Activated CD4-positive, alpha-beta memory T cell treated with anti-CD3 and anti-CD28 coated beads for 36 hours (primary cell): ENCODE results near the gene ABCF1. TPM values are rescaled to one million over a fixed set of nuclear protein-coding genes. Genes with fewer than 3 reads are reported as not detected.
A peak's percentile ranks its signal among the peaks of the same experiment; 100 is the strongest.
"Not testable (repeated sequence)": the region's sequence is repeated elsewhere in the genome, so short reads cannot be mapped to it uniquely, and the experiment has no call there.

ENCODE experiments used
- CTCF ChIA-PET: fragments of 350-600 bp; sonication (Branson Sonifier 250); formaldehyde crosslinking; loops from one replicate; lab custom pipeline; 2021; ENCODE audit warnings: antibody characterized with exemption, inconsistent platforms; lab: Charles Lee
- POLR2A ChIA-PET: fragments of 350-600 bp; sonication (Branson Sonifier 250); formaldehyde crosslinking; loops from one replicate; lab custom pipeline; 2021; ENCODE audit warnings: antibody characterized with exemption; lab: Charles Lee
- DNase-seq: peaks from one replicate; pipeline ENCODE4 v3.0.0-alpha.2; 2020
- H3K27ac Mint-ChIP-seq: one replicate; pipeline ENCODE4 v1.8.0; 2021; ENCODE audit warnings: mixed read lengths
- H3K27me3 Mint-ChIP-seq: one replicate; pipeline ENCODE4 v1.8.0; 2021; ENCODE audit warnings: mixed read lengths
- H3K36me3 Mint-ChIP-seq: one replicate; pipeline ENCODE4 v1.8.0; 2021; ENCODE audit warnings: mixed read lengths
- H3K4me1 Mint-ChIP-seq: one replicate; pipeline ENCODE4 v1.8.0; 2021; ENCODE audit warnings: low read depth, mixed read lengths
- H3K4me3 Mint-ChIP-seq: one replicate; pipeline ENCODE4 v1.8.0; 2021; ENCODE audit warnings: mild to moderate bottlenecking, mixed read lengths
- H3K9me3 Mint-ChIP-seq: one replicate; pipeline ENCODE4 v1.8.0; 2021; ENCODE audit warnings: mixed read lengths
- intact Hi-C: fragments of 100-400 bp; cut with micrococcal nuclease; formaldehyde crosslinking; loops from one replicate; pipeline ENCODE4 v1.15.1; 2023
- total RNA-seq, 2 experiments: library from RNA; stranded (reverse); gene quantifications; one replicate each; pipeline ENCODE4 v1.2.3, GENCODE V29; 2021

Gene ABCF1
- total RNA-seq, 2 experiments from 2014 or later: 87.0 to 87.1 TPM

GRCh38 chr6:30578051-30578450, 6.8 kb downstream of the ABCF1 start:
- Mint-ChIP-seq H3K4me3 (no peak overlapping the region), H3K36me3 (peaks cover 59% of the 10 kb centered on the region), H3K9me3 (no peaks in the 10 kb centered on the region), H3K27me3 (no peaks in the 10 kb centered on the region), H3K4me1 (peaks cover 30% of the 10 kb centered on the region), H3K27ac (no peak overlapping the region)
- no peak for DNase-seq
- ChIA-PET CTCF (interaction anchor here (0.6 to 2.9 kb wide), 9 partner anchors 9 to 244 kb away, joined by 3 to 12 read pairs (median 5); no protein-coding TSS in a partner anchor), POLR2A (interaction anchor here (1.2 kb wide), 2 partner anchors 35 to 37 kb away, joined by 3 read pairs; no protein-coding TSS in a partner anchor)
- intact Hi-C loops: no loop called here

GRCh38 chr6:30583921-30584320, 12.7 kb downstream of the ABCF1 start:
- Mint-ChIP-seq H3K27me3 (no peaks in the 10 kb centered on the region), H3K27ac (no peak overlapping the region), H3K4me3 (no peak overlapping the region), H3K4me1 (no peaks in the 10 kb centered on the region), H3K9me3 (no peaks in the 10 kb centered on the region), H3K36me3 (peaks cover 67% of the 10 kb centered on the region)
- no peak for DNase-seq
- ChIA-PET POLR2A (interaction anchor here (0.6 to 3.3 kb wide), 2 partner anchors 14 to 24 kb away, joined by 5 to 11 read pairs; no protein-coding TSS in a partner anchor), CTCF (interaction anchor here (0.8 to 2.3 kb wide), 4 partner anchors 12 to 42 kb away, joined by 3 to 9 read pairs (median 6); no protein-coding TSS in a partner anchor)
- intact Hi-C loops: no loop called here

- no peak for DNase-seq
- CTCF ChIA-PET: interaction anchor here (1.2 to 1.7 kb wide), 3 partner anchors 9 to 106 kb away, joined by 3 to 8 read pairs (median 6); no protein-coding TSS in a partner anchor
- POLR2A ChIA-PET: no interaction called here
- intact Hi-C loops: no loop called here
- Mint-ChIP-seq H3K4me1 (no peaks in the 10 kb centered on the region), H3K27me3 (no peaks in the 10 kb centered on the region), H3K4me3 (no peak overlapping the region), H3K27ac (no peak overlapping the region), H3K9me3 (no peaks in the 10 kb centered on the region), H3K36me3 (peaks cover 51% of the 10 kb centered on the region)
These were observed 18.6 kb downstream of the ABCF1 start for GRCh38 chr6:30589754-30590358.

GRCh38 chr6:30590509-30590908, 19.3 kb downstream of the ABCF1 start:
- Mint-ChIP-seq H3K27ac (no peak overlapping the region), H3K4me1 (no peaks in the 10 kb centered on the region), H3K4me3 (no peak overlapping the region), H3K36me3 (peaks cover 46% of the 10 kb centered on the region), H3K27me3 (no peaks in the 10 kb centered on the region), H3K9me3 (no peaks in the 10 kb centered on the region)
- intact Hi-C loops: no loop called here
- DNase-seq: no peak
- ChIA-PET CTCF (interaction anchor here (1.2 to 1.7 kb wide), 4 partner anchors 8 to 107 kb away, joined by 3 to 8 read pairs (median 5); no protein-coding TSS in a partner anchor), POLR2A (no interaction called here)

GRCh38 chr6:30591008-30591407, 19.8 kb downstream of the ABCF1 start:
- ChIA-PET CTCF (interaction anchor here (1.3 to 1.7 kb wide), 3 partner anchors 50 to 108 kb away, joined by 4 to 8 read pairs (median 6); no protein-coding TSS in a partner anchor), POLR2A (no interaction called here)
- no peaks in the 10 kb centered on the region for H3K4me1 Mint-ChIP-seq
- H3K4me3 Mint-ChIP-seq: no peak overlapping the region
- peaks cover 44% of the 10 kb centered on the region for H3K36me3 Mint-ChIP-seq
- no peaks in the 10 kb centered on the region for H3K27me3 Mint-ChIP-seq
- DNase-seq: no peak
- intact Hi-C loops: no loop called here
- H3K9me3 Mint-ChIP-seq: no peaks in the 10 kb centered on the region
- H3K27ac Mint-ChIP-seq: no peak overlapping the region

GRCh38 chr6:30592287-30592686, 21.0 kb downstream of the ABCF1 start:
- no peaks in the 10 kb centered on the region for H3K27me3 Mint-ChIP-seq
- no peak overlapping the region for H3K4me3 Mint-ChIP-seq
- no peak overlapping the region for H3K27ac Mint-ChIP-seq
- no peak for DNase-seq
- no peaks in the 10 kb centered on the region for H3K9me3 Mint-ChIP-seq
- peaks cover 4% of the 10 kb centered on the region for H3K4me1 Mint-ChIP-seq
- intact Hi-C loops: no loop called here
- POLR2A ChIA-PET: no interaction called here
- peaks cover 39% of the 10 kb centered on the region for H3K36me3 Mint-ChIP-seq
- CTCF ChIA-PET: interaction anchor here (1.4 to 2.2 kb wide), 3 partner anchors 51 to 139 kb away, joined by 4 to 6 read pairs (median 4); no protein-coding TSS in a partner anchor

- not testable (repeated sequence) for H3K9me3 Mint-ChIP-seq, H3K4me3 Mint-ChIP-seq, H3K27me3 Mint-ChIP-seq, H3K4me1 Mint-ChIP-seq
- intact Hi-C loops: loop anchor here (1.0 to 2.0 kb wide), 3 partner anchors 53 to 144 kb away; no protein-coding TSS in a partner anchor
- H3K27ac Mint-ChIP-seq: peak overlapping the region; percentile 63
- CTCF ChIA-PET: interaction anchor here (0.6 to 6.0 kb wide), 37 partner anchors 9 to 490 kb away, joined by 3 to 98 read pairs (median 6); partner anchors contain the start of genes ABCF1, C6orf136, DHX16 and PRR3
- peak; percentile 85 for DNase-seq
- POLR2A ChIA-PET: interaction anchor here (0.7 to 5.9 kb wide), 16 partner anchors 10 to 144 kb away, joined by 3 to 35 read pairs (median 4); partner anchors contain the start of genes C6orf136, MRPS18B and PPP1R10
- peaks cover 23% of the 10 kb centered on the region for H3K36me3 Mint-ChIP-seq
These were observed 26.3 kb downstream of the ABCF1 start for GRCh38 chr6:30597315-30598144.

- ChIA-PET CTCF (interaction anchor here (0.6 to 6.0 kb wide), 10 partner anchors 9 to 132 kb away, joined by 3 to 98 read pairs (median 14); partner anchors contain the start of gene ABCF1), POLR2A (interaction anchor here (0.6 to 5.9 kb wide), 8 partner anchors 14 to 843 kb away, joined by 3 to 35 read pairs (median 4); partner anchors contain the start of genes ABCF1 and C6orf136)
- H3K27ac Mint-ChIP-seq: no peak overlapping the region
- intact Hi-C loops: no loop called here
- H3K4me3 Mint-ChIP-seq: no peak overlapping the region
- H3K36me3 Mint-ChIP-seq: peaks cover 36% of the 10 kb centered on the region
- H3K9me3 Mint-ChIP-seq: no peaks in the 10 kb centered on the region
- H3K4me1 Mint-ChIP-seq: peaks cover 12% of the 10 kb centered on the region
- DNase-seq: no peak
- no peaks in the 10 kb centered on the region for H3K27me3 Mint-ChIP-seq
These were observed 27.8 kb downstream of the ABCF1 start for GRCh38 chr6:30598912-30599624.

- no peak overlapping the region for H3K4me3 Mint-ChIP-seq
- peaks cover 43% of the 10 kb centered on the region for H3K36me3 Mint-ChIP-seq
- intact Hi-C loops: no loop called here
- DNase-seq: no peak
- H3K9me3 Mint-ChIP-seq: no peaks in the 10 kb centered on the region
- H3K27me3 Mint-ChIP-seq: no peaks in the 10 kb centered on the region
- ChIA-PET POLR2A (interaction anchor here (1.0 to 5.9 kb wide), 4 partner anchors 14 to 118 kb away, joined by 3 to 35 read pairs (median 4); partner anchors contain the start of gene ABCF1), CTCF (interaction anchor here (0.6 to 6.0 kb wide), 12 partner anchors 11 to 131 kb away, joined by 3 to 98 read pairs (median 6); no protein-coding TSS in a partner anchor)
- peaks cover 14% of the 10 kb centered on the region for H3K4me1 Mint-ChIP-seq
- H3K27ac Mint-ChIP-seq: no peak overlapping the region
These were observed 28.5 kb downstream of the ABCF1 start for GRCh38 chr6:30599625-30600324.

GRCh38 chr6:30600451-30600961, 29.3 kb downstream of the ABCF1 start:
- Mint-ChIP-seq H3K36me3 (peaks cover 47% of the 10 kb centered on the region), H3K27me3 (no peaks in the 10 kb centered on the region), H3K27ac (no peak overlapping the region), H3K9me3 (no peaks in the 10 kb centered on the region), H3K4me3 (no peak overlapping the region), H3K4me1 (peaks cover 14% of the 10 kb centered on the region)
- POLR2A ChIA-PET: interaction anchor here (0.9 to 5.9 kb wide), 4 partner anchors 13 to 107 kb away, joined by 3 to 35 read pairs (median 3); partner anchors contain the start of gene ABCF1
- CTCF ChIA-PET: interaction anchor here (0.9 to 6.0 kb wide), 8 partner anchors 13 to 130 kb away, joined by 3 to 98 read pairs (median 5); no protein-coding TSS in a partner anchor
- intact Hi-C loops: no loop called here
- no peak for DNase-seq
